ENCODE results near the gene TNNT2.

DNA sequence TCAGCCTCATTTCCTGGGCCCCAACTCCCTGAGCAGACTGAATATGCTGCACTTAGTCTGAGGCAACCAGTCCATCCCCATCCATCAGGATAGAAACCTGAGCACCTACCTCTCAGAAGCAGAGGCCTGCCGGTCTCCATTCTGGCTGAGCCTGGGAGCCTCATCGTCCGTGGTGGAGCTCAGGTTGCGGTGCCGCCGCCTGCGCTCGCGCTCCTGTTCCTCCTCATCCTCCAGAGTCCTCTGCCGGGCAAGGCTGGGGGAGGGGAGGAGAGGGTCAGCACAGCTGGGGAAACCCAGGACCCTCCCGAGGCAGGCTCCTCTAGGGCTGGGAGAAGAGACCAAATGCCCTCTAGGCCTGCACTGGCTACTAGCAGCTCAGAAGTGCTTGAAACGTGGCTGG lies 11.6 kb upstream of the TNNT2 start:
- no peak for TF ChIP-seq ZFP3 (CRISPR knock-in tag; IDR thresholded peaks at IDR 0.05)
- no peak for TF ChIP-seq CSDC2 (CRISPR knock-in tag; IDR thresholded peaks at IDR 0.05)
- TF ChIP-seq GLIS3 (CRISPR knock-in tag; IDR thresholded peaks at IDR 0.05): no peak
- no peak for TF ChIP-seq ZNF565 (CRISPR knock-in tag; conservative IDR thresholded peaks at IDR 0.05; ENCODE audit: low read depth)
- TF ChIP-seq SNAI2 (CRISPR knock-in tag; IDR thresholded peaks at IDR 0.05): no peak
